ENCODE results near the gene CYB5A.

- no peak for TF ChIP-seq ZFX (IDR thresholded peaks at IDR 0.05)
- TF ChIP-seq, protein P1, sequence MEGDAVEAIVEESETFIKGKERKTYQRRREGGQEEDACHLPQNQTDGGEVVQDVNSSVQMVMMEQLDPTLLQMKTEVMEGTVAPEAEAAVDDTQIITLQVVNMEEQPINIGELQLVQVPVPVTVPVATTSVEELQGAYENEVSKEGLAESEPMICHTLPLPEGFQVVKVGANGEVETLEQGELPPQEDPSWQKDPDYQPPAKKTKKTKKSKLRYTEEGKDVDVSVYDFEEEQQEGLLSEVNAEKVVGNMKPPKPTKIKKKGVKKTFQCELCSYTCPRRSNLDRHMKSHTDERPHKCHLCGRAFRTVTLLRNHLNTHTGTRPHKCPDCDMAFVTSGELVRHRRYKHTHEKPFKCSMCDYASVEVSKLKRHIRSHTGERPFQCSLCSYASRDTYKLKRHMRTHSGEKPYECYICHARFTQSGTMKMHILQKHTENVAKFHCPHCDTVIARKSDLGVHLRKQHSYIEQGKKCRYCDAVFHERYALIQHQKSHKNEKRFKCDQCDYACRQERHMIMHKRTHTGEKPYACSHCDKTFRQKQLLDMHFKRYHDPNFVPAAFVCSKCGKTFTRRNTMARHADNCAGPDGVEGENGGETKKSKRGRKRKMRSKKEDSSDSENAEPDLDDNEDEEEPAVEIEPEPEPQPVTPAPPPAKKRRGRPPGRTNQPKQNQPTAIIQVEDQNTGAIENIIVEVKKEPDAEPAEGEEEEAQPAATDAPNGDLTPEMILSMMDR (conservative IDR thresholded peaks at IDR 0.05), result no peak
These were observed 36.6 kb downstream of the CYB5A start for GRCh38 chr18:74255131-74255616.
